OCI-M2 (cell line): Measurements from ENCODE around the gene CYP46A1.

Source experiments
- DNase-seq: peaks from one replicate; lab custom pipeline; 2025; ENCODE audit not compliant: unreplicated experiment; lab: John Stamatoyannopoulos, UW

The CYP46A1 gene

GRCh38 chr14:99707420-99707819 lies 23.3 kb downstream of the CYP46A1 start:
- DNase-seq = no peak

GRCh38 chr14:99707921-99708320 lies 23.8 kb downstream of the CYP46A1 start:
- DNase-seq = no peak

- no peak for DNase-seq
Measured at GRCh38 chr14:99708449-99708848, 24.4 kb downstream of the CYP46A1 start.

- no peak for DNase-seq
Measured at GRCh38 chr14:99713972-99714371, 29.9 kb downstream of the CYP46A1 start.

GRCh38 chr14:99715266-99716000 lies 31.3 kb downstream of the CYP46A1 start:
- no peak for DNase-seq

- DNase-seq = no peak
Measured at GRCh38 chr14:99716091-99716849, 32.2 kb downstream of the CYP46A1 start.

- no peak for DNase-seq
Measured at GRCh38 chr14:99716850-99717681, 33.0 kb downstream of the CYP46A1 start.

- DNase-seq = no peak
Measured at GRCh38 chr14:99717682-99718013, 33.5 kb downstream of the CYP46A1 start.

GRCh38 chr14:99718031-99718810 lies 34.1 kb downstream of the CYP46A1 start:
- DNase-seq = no peak

GRCh38 chr14:99718811-99719192 lies 34.7 kb downstream of the CYP46A1 start:
- DNase-seq = no peak

- DNase-seq = no peak
Measured at GRCh38 chr14:99720941-99721791, 37.1 kb downstream of the CYP46A1 start.

GRCh38 chr14:99721792-99722516 lies 37.9 kb downstream of the CYP46A1 start:
- no peak for DNase-seq

GRCh38 chr14:99722741-99723140 lies 38.6 kb downstream of the CYP46A1 start:
- DNase-seq = no peak

GRCh38 chr14:99724196-99724891 lies 40.2 kb downstream of the CYP46A1 start:
- DNase-seq = no peak

GRCh38 chr14:99724939-99725773 lies 41.1 kb downstream of the CYP46A1 start:
- no peak for DNase-seq

- no peak for DNase-seq
Measured at GRCh38 chr14:99725774-99726537, 41.9 kb downstream of the CYP46A1 start.

GRCh38 chr14:99726538-99727095 lies 42.5 kb downstream of the CYP46A1 start:
- no peak for DNase-seq
